IPS-18a (cell line): Measurements from ENCODE around the gene RNF5.
"Not testable (repeated sequence)": the region's sequence is repeated elsewhere in the genome, so short reads cannot be mapped to it uniquely, and the experiment has no call there.

ENCODE experiments used
- H3K27ac ChIP-seq: one replicate; pipeline ENCODE4 v1.5.1; 2013; ENCODE audit warnings: low read length
- H3K27me3 ChIP-seq: one replicate; pipeline ENCODE4 v1.6.1; 2013; ENCODE audit warnings: mild to moderate bottlenecking, low read length; ENCODE audit not compliant: control insufficient read depth, insufficient read depth
- H3K36me3 ChIP-seq: one replicate; pipeline ENCODE4 v1.6.1; 2013; ENCODE audit warnings: low read depth, low read length; ENCODE audit not compliant: control insufficient read depth
- H3K4me1 ChIP-seq: one replicate; pipeline ENCODE4 v1.6.1; 2013; ENCODE audit warnings: low read depth, low read length; ENCODE audit not compliant: control insufficient read depth
- H3K4me3 ChIP-seq: one replicate; pipeline ENCODE4 v1.5.1; 2013; ENCODE audit warnings: low read length
- H3K9ac ChIP-seq: one replicate; pipeline ENCODE4 v1.6.1; 2013; ENCODE audit warnings: mild to moderate bottlenecking, low read length, moderate library complexity
- H3K9me3 ChIP-seq: one replicate; pipeline ENCODE4 v1.6.1; 2013; ENCODE audit warnings: low read depth, low read length; ENCODE audit not compliant: control insufficient read depth

RNF5 gene

DNA sequence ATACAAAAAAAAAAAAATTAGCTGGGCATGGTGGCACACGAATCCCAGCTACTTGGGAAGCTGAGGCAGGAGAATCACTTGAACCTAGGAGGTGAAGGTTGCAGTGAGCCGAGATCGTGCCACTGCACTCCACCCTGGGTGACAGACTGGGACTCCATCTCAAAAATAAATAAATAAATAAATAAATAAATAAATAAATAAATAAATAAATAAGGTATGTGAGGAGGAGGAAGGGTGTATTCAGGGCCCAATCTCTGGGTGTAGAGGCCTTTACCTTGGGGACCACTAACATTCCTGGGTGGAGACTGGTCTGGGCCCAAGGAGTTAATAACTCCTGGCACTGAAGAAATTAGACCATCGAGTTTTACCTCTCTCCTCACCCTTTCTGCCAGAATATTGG, 33.2 kb downstream of the RNF5 start:
- H3K9ac ChIP-seq, H3K4me3 ChIP-seq, H3K4me1 ChIP-seq, H3K27ac ChIP-seq, H3K9me3 ChIP-seq, H3K27me3 ChIP-seq, H3K36me3 ChIP-seq: not testable (repeated sequence)

DNA sequence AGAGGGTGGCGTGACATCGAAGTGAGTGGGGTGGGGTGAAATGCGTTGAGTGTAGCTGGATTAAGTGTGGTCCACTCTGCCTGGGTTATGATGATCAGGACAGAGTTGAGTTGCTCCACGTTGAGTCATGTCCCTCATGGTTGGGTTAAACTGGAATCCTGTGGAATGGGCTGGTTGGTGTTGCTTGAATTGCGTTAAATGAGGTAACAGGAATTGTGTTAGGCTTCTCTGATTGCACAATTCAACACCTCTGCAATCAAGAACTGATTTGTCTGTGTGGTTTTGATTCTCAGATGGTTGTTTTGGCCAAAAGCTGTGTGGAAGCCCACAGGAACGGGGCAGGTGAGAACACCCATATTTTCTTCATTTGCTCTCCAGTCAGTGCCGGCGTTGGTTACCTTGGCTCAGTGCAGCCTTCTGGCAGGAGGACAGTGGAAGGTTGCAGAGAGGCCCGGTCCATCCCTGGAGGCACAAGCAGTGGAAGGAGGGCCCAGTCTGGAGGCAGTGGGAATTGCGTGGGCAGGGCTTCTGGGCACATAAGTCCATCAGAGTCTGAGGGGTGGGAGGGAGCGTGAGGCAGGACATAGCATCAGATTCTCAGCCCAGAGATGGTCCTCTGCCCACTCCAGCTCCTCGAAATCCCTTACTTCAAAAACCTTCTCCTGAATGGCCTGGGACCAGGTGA, 34.0 kb downstream of the RNF5 start:
- Histone ChIP-seq H3K4me3 (no peak overlapping the region), H3K27ac (no peak overlapping the region), H3K27me3 (no peaks in the 10 kb centered on the region), H3K9ac (no peak overlapping the region), H3K4me1 (no peaks in the 10 kb centered on the region), H3K9me3 (no peaks in the 10 kb centered on the region), H3K36me3 (no peaks in the 10 kb centered on the region)

DNA sequence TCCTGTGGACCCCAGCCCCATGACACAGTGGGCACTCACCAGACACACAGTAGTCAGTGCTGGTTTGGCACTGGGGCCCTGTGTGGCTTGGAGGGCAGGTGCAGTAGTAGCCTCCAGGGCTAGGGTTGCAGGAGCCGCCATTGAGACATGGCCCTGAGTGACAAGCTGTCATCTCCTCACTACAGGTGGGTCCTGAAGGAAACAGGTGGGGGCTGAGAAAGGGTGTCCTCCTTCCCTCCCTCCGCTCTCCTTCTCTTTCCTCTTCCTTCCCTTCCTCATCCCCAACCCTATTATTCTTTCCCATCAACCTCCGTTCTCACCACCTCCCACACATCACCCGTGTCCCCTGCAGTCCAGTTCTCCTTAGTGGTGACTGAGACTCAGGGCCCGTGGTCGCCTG, 35.4 kb downstream of the RNF5 start:
- H3K36me3 ChIP-seq, result no peaks in the 10 kb centered on the region
- H3K27ac ChIP-seq, result no peak overlapping the region
- no peaks in the 10 kb centered on the region for H3K9me3 ChIP-seq
- H3K27me3 ChIP-seq, result no peaks in the 10 kb centered on the region
- H3K4me1 ChIP-seq, result no peaks in the 10 kb centered on the region
- H3K4me3 ChIP-seq, result no peak overlapping the region
- no peak overlapping the region for H3K9ac ChIP-seq

DNA sequence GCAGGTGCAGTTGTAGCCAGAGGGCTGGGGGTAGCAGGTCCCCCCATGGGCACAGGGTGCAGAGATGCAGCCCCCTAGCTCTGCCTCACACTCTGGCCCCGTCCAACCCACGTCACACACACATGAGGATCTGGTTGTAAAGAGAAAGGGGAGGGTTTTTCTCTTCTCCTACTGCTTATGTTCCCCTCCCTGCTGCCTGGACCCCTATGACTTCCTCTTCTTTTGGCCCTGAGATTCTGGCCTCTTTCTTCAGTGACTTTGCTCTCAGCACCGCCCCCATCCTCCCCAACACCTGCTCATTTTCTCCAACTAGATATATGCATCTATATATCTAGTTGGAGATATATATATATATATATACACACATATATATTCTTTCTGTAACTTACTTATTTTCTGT, 35.9 kb downstream of the RNF5 start:
- Histone ChIP-seq H3K9me3 (no peaks in the 10 kb centered on the region), H3K36me3 (no peaks in the 10 kb centered on the region), H3K4me1 (no peaks in the 10 kb centered on the region), H3K4me3 (no peak overlapping the region), H3K27ac (no peak overlapping the region), H3K9ac (no peak overlapping the region), H3K27me3 (no peaks in the 10 kb centered on the region)

DNA sequence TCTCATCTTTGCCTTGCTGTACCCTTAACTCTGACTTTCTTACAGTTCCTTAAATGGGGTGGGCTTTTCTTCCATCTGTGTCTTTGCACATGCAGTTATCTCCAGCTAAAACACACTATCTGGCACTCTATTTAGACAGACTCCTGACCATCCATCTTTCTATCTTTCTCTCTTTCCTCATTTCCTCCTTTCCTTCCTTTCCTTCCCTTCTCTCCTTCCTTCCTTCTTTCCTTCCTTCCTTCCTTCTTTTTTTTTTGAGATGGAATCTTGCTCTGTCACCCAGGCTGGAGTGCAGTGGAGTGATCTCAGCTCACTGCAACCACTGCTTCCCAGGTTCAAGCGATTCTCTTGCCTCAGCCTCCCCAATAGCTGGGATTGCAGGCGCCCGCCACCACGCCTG, 37.4 kb downstream of the RNF5 start:
- Histone ChIP-seq H3K4me1 (no peaks in the 10 kb centered on the region), H3K9me3 (no peaks in the 10 kb centered on the region), H3K27ac (no peak overlapping the region), H3K9ac (no peak overlapping the region), H3K4me3 (no peak overlapping the region), H3K36me3 (no peaks in the 10 kb centered on the region), H3K27me3 (no peaks in the 10 kb centered on the region)

DNA sequence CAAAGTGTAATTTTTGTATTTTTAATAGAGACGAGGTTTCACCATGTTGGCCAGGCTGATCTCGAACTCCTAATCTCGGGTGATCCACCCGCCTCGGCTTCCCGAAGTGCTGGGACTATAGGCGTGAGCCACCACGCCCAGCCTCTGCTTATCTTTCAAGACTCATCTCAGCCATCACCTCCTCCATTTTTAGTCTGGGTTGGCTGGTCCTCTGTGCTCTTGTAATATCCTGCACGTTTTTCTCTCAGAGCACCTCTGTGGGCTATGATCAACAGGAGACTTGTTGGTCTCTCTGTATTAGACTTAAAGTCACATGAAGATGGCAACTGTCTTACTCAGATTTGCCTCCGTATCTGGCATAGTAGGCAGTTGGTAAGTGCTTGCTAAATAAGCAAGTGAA, 38.1 kb downstream of the RNF5 start:
- Histone ChIP-seq H3K4me1 (no peaks in the 10 kb centered on the region), H3K9me3 (no peaks in the 10 kb centered on the region), H3K36me3 (no peaks in the 10 kb centered on the region), H3K27ac (no peak overlapping the region), H3K9ac (no peak overlapping the region), H3K27me3 (no peaks in the 10 kb centered on the region), H3K4me3 (no peak overlapping the region)

DNA sequence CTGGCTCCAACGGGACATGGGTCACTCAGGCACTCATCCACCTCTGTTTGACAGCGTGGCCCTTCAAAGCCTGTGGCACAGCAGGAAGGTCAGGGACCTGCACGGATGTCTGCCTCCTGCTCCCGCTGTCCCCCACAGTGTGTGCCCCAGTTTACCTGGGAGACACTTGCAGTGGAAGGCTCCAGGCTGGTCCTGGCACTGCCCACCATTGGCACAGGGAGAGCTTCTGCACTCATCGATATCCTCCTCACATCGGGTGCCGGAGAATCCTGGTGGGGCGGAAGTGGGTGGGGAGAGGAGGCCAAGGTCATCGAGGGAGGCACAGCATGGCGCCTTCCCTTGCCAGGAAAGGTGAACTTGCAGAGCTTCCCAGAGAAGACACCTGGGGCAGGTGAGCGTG, 38.8 kb downstream of the RNF5 start:
- H3K4me3 ChIP-seq, result no peak overlapping the region
- no peaks in the 10 kb centered on the region for H3K9me3 ChIP-seq
- H3K9ac ChIP-seq, result no peak overlapping the region
- no peaks in the 10 kb centered on the region for H3K27me3 ChIP-seq
- no peak overlapping the region for H3K27ac ChIP-seq
- H3K4me1 ChIP-seq, result no peaks in the 10 kb centered on the region
- H3K36me3 ChIP-seq, result no peaks in the 10 kb centered on the region

DNA sequence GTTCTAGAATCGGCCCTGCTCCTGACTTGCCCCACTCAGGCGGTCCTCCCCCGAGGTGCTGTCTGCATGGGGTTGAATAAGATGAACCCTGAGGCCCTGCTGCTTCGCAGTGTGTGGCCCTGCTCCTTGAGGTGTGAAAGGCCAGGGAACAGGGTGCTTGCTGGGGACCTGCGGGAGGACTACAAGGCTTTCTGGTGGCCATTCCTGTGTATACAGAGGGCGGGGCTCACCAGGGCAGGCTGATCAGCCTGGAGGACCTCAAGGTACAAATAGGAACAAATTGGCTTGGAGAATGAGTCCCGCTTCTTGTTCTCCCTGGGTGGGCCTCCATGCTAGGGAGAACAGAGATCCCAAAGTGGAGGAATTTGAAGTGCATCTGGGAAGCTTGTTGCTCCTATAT, 40.0 kb downstream of the RNF5 start:
- no peaks in the 10 kb centered on the region for H3K27me3 ChIP-seq
- no peaks in the 10 kb centered on the region for H3K9me3 ChIP-seq
- no peak overlapping the region for H3K4me3 ChIP-seq
- no peak overlapping the region for H3K9ac ChIP-seq
- no peaks in the 10 kb centered on the region for H3K4me1 ChIP-seq
- no peak overlapping the region for H3K27ac ChIP-seq
- no peaks in the 10 kb centered on the region for H3K36me3 ChIP-seq

DNA sequence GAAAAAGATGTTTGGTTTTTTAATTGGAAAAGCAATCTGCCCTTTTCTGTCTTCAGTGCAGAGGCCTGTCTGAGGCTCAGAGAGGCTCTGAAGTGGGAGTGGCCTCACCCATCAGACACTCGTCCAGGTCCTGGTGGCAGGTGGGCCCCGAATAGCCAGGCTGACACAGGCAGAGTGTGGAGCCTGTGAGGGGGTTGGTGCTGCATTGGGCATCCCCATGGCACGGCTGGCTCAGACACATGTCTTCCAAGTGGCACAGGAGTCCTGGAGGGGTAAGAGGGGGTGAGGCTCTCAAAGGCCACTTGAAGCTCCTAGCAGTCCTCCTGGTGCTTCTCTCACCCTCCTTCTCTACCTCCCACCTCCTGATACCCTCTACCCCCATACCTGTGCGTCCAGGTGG, 41.8 kb downstream of the RNF5 start:
- Histone ChIP-seq H3K9ac (no peak overlapping the region), H3K27me3 (no peaks in the 10 kb centered on the region), H3K4me3 (no peak overlapping the region), H3K9me3 (no peaks in the 10 kb centered on the region), H3K36me3 (no peaks in the 10 kb centered on the region), H3K4me1 (no peaks in the 10 kb centered on the region), H3K27ac (no peak overlapping the region)

DNA sequence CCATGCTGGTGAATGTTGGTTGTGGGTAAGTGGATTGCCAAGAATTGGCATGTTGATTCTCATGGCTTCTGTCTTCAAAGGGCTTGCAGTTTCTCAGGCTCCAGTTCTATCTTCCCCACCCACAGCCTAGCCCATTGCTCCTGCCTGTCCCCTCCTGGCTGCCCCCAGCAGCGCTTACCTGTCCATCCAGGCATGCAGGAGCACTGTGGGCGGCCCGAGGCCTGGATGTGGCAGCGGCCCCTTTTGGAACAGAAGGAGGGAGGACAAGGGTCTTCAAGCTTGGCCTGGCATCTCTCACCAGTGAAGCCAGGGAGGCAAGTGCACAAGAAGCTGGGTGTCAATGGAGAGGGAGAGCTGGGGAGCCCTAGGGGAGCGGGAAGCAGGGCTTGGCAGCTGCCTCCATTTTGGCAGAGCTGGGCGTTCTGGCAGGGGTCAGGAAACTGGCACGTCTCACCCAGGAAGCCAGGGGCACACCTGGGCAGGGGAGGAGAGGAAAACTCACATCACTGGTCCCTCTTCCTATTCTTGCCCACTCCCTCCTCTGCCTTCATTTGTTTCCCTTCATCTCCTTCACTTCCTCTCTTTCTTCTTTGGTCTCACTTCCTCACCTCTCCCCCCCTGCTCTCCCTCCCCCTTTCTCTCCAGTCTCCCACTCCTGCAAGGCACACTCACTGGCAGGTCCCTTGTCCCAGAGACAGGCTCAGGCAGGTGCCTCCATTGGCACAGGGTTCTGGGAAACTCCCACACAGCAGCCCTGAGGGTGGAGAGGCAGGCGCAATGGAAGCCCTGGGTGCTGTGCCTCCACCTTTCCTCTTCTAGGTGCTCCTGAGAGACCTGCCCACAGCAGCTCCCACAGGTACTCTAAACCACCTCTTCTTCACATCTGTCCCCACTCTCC, 44.4 kb downstream of the RNF5 start:
- Histone ChIP-seq H3K36me3 (no peaks in the 10 kb centered on the region), H3K27me3 (no peaks in the 10 kb centered on the region), H3K9me3 (no peaks in the 10 kb centered on the region), H3K4me1 (no peaks in the 10 kb centered on the region), H3K9ac (no peak overlapping the region), H3K27ac (no peak overlapping the region), H3K4me3 (no peak overlapping the region)

DNA sequence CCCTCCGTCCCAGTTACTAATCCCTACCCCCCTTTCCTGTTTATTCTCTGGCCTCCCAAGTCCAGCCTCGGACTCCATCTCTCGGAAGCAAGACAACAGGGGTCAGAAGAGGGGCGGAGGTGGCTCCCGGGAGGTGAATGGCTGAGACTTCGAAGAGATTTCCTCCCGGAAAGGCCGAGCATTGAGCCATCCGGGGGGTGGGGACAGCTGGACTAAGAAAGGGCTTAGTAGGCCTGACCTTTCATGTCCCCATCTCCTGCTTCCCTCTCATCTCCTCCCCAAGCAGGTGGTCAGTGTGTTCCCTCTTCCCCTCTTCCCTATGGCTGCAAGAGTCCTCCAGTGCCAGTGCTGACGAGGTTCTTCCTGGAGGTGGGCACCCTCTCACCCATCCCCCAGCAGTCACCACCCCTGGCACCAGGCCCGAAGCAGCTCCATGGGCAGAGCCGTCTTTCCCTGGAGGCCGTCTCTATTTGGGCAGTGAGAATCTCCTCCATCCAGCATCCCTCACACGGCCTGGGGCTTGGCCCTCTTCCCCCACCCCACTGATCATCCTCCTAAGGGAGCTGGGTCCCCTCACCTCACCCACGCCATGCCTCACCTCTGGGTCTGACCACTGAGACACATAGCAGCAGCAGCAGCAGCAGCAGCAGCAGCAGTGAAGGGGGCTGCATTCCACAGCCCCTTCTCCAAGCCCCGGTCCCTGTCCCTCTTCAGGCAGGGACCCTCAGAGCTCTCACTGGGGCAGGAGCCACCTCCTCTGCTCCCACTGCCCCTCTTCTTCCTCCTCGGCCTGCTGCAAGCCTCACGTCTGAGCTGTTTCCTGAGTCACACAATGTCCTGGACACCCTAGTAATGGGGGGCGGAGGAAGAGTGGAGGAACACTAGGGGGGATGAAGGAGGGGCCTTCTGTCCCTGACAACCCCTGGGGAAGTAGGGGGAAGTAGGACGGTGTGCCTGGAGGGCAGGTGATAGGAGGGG, 45.3 kb downstream of the RNF5 start, which contains the start of gene NOTCH4:
Gene NOTCH4 (minus strand): TSS at position 810 of the 978 bp plus-strand sequence. CDS start 139 bp downstream, at position 671.
- H3K36me3 ChIP-seq, result no peaks in the 10 kb centered on the region
- H3K9ac ChIP-seq, result no peak within 1 kb of the TSS
- no peak within 1 kb of the TSS for H3K4me3 ChIP-seq
- H3K4me1 ChIP-seq, result no peaks in the 10 kb centered on the region
- H3K27ac ChIP-seq, result no peak within 1 kb of the TSS
- H3K9me3 ChIP-seq, result no peaks in the 10 kb centered on the region
- no peaks in the 10 kb centered on the region for H3K27me3 ChIP-seq
